ENCODE data around the gene ATXN1.
"Not testable (repeated sequence)": the region's sequence is repeated elsewhere in the genome, so short reads cannot be mapped to it uniquely, and the experiment has no call there.

ATXN1 gene

GRCh38 chr6:16413399-16413798, 347.9 kb downstream of the ATXN1 start:
- TF ChIP-seq CTCF (IDR thresholded peaks at IDR 0.05; ENCODE audit: low read depth, low read length), result no peak
- H3K4me3 ChIP-seq (ENCODE audit: low read depth, low read length), result peak overlapping the region; percentile 26

- no peak for TF ChIP-seq CTCF (IDR thresholded peaks at IDR 0.05; ENCODE audit: low read depth, low read length)
- peak overlapping the region; percentile 26 for H3K4me3 ChIP-seq (ENCODE audit: low read depth, low read length)
Observed at GRCh38 chr6:16412982-16413381, 348.3 kb downstream of the ATXN1 start.

- no peak for TF ChIP-seq CTCF (IDR thresholded peaks at IDR 0.05; ENCODE audit: low read depth, low read length)
- H3K4me3 ChIP-seq (ENCODE audit: low read depth, low read length), result no peak overlapping the region
Observed at GRCh38 chr6:16412171-16412570, 349.1 kb downstream of the ATXN1 start.

- peak; percentile 91 for TF ChIP-seq CTCF (IDR thresholded peaks at IDR 0.05; ENCODE audit: low read depth, low read length)
- no peak overlapping the region for H3K4me3 ChIP-seq (ENCODE audit: low read depth, low read length)
Observed at GRCh38 chr6:16409531-16410441, 351.5 kb downstream of the ATXN1 start.

- H3K4me3 ChIP-seq (ENCODE audit: low read depth, low read length), result no peak overlapping the region
- no peak for TF ChIP-seq CTCF (IDR thresholded peaks at IDR 0.05; ENCODE audit: low read depth, low read length)
Observed at GRCh38 chr6:16408766-16409165, 352.5 kb downstream of the ATXN1 start.

GRCh38 chr6:16406966-16407365, 354.3 kb downstream of the ATXN1 start:
- TF ChIP-seq CTCF (IDR thresholded peaks at IDR 0.05; ENCODE audit: low read depth, low read length), result no peak
- H3K4me3 ChIP-seq (ENCODE audit: low read depth, low read length), result no peak overlapping the region

GRCh38 chr6:16406538-16406937, 354.7 kb downstream of the ATXN1 start:
- not testable (repeated sequence) for H3K4me3 ChIP-seq (ENCODE audit: low read depth, low read length)
